BJ (cell line): ENCODE results near the gene SFT2D1. TPM values are rescaled to one million over a fixed set of nuclear protein-coding genes. Genes with fewer than 3 reads are reported as not detected.

Source experiments
- CTCF ChIA-PET: fragments of 350-600 bp; formaldehyde crosslinking; extraction: SDS; loops from one replicate; lab custom pipeline; 2021; ENCODE audit warnings: antibody characterized with exemption, inconsistent platforms; lab: Yijun Ruan, JAX
- POLR2A ChIA-PET: fragments of 300-600 bp; sonication (Branson Sonifier 250); formaldehyde crosslinking; extraction: SDS; loops from one replicate; lab custom pipeline; 2021; ENCODE audit warnings: antibody characterized with exemption; lab: Charles Lee
- DNase-seq: peaks from one replicate; pipeline ENCODE4 v3.0.0-alpha.2; 2011; ENCODE audit warnings: low read depth
- H3K27me3 ChIP-seq: 2 replicates; pipeline ENCODE4 v1.6.0; 2011; ENCODE audit warnings: low read length; ENCODE audit not compliant: control insufficient read depth, insufficient read depth
- H3K36me3 ChIP-seq: 2 replicates; pipeline ENCODE4 v1.5.1; 2011; ENCODE audit warnings: low read length; ENCODE audit not compliant: control insufficient read depth, insufficient read depth
- H3K4me3 ChIP-seq: 2 replicates; pipeline ENCODE4 v1.5.1; 2011; ENCODE audit warnings: low read depth, mild to moderate bottlenecking, control low read depth, low read length
- polyA plus RNA-seq: library from polyadenylated mRNA; depleted of rRNA; stranded (reverse); fragments of >200 nt; gene quantifications from 2 replicates; pipeline ENCODE4 v1.2.3, GENCODE V29; 2011
- TF ChIP-seq, protein P1 (sequence below): IDR thresholded peaks from 2 replicates; pipeline ENCODE4 v1.5.1; 2011; ENCODE audit warnings: low read depth, mild to moderate bottlenecking, control low read depth, inconsistent platforms, low read length, moderate library complexity; ENCODE audit not compliant: insufficient read depth

Gene SFT2D1
- polyA plus RNA-seq, 1 experiment, result 24.9 TPM

DNA sequence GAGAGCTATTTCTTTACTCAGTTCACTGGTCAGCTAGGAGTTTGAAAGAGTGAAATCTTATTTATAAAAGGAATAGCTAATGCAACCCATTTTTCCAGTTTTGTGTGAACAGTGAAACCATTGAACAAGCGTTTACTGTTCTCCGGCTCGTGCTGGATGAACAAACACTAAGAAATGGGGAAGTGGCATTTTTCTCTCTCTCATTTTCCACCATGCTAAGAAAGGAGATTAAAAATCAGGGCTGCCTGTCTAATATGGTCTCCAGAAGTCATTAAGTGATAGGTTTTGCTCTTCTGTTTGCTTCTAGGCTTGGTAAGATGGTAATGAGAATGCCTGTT is 774 bp upstream of the SFT2D1 start:
- Histone ChIP-seq H3K4me3 (peak overlapping the region; percentile 92), H3K27me3 (no peaks in the 10 kb centered on the region), H3K36me3 (0 out of 2 replicates have a peak, but pooled peaks cover 1% of the 10 kb centered on the region)
- DNase-seq, result no peak
- ChIA-PET CTCF (interaction anchor here (1.3 kb wide), 1 partner anchor 38 kb away, joined by 5 read pairs; no protein-coding TSS in a partner anchor), POLR2A (no interaction called here)
- TF ChIP-seq, protein P1, sequence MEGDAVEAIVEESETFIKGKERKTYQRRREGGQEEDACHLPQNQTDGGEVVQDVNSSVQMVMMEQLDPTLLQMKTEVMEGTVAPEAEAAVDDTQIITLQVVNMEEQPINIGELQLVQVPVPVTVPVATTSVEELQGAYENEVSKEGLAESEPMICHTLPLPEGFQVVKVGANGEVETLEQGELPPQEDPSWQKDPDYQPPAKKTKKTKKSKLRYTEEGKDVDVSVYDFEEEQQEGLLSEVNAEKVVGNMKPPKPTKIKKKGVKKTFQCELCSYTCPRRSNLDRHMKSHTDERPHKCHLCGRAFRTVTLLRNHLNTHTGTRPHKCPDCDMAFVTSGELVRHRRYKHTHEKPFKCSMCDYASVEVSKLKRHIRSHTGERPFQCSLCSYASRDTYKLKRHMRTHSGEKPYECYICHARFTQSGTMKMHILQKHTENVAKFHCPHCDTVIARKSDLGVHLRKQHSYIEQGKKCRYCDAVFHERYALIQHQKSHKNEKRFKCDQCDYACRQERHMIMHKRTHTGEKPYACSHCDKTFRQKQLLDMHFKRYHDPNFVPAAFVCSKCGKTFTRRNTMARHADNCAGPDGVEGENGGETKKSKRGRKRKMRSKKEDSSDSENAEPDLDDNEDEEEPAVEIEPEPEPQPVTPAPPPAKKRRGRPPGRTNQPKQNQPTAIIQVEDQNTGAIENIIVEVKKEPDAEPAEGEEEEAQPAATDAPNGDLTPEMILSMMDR, result no peak

DNA sequence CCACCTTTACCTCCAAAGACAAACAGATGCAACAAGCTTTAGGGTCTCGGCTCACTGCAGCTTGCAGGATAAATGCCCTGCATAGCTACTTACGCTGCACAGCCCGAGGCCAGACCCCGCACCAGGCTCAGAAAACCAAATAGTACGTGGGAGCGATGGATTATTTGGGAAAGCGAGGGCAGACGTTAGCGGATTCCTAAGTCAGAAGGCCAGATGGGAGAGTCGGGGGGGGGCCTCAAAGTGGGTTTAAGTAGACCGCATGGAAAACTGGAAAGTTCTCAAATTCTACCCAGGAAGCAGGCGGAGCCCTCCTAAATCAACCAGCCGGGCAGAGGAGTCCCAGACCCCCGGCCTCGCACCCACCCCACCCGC is 382 bp downstream of the SFT2D1 start:
- H3K36me3 ChIP-seq, result peaks cover 4% of the 10 kb centered on the region
- CTCF ChIA-PET, result interaction anchor here (0.7 kb wide), 1 partner anchor 8 kb away, joined by 3 read pairs; no protein-coding TSS in a partner anchor
- peak overlapping the region; percentile 92 for H3K4me3 ChIP-seq
- H3K27me3 ChIP-seq, result no peaks in the 10 kb centered on the region
- POLR2A ChIA-PET, result no interaction called here
- DNase-seq, result no peak
- TF ChIP-seq, protein P1, result no peak

GRCh38 chr6:166341464-166341863 is 881 bp downstream of the SFT2D1 start:
- H3K4me3 ChIP-seq, result peak overlapping the region; percentile 92
- CTCF ChIA-PET, result no interaction called here
- POLR2A ChIA-PET, result no interaction called here
- no peak for DNase-seq
- no peaks in the 10 kb centered on the region for H3K27me3 ChIP-seq
- TF ChIP-seq, protein P1, result no peak
- peaks cover 6% of the 10 kb centered on the region for H3K36me3 ChIP-seq

DNA sequence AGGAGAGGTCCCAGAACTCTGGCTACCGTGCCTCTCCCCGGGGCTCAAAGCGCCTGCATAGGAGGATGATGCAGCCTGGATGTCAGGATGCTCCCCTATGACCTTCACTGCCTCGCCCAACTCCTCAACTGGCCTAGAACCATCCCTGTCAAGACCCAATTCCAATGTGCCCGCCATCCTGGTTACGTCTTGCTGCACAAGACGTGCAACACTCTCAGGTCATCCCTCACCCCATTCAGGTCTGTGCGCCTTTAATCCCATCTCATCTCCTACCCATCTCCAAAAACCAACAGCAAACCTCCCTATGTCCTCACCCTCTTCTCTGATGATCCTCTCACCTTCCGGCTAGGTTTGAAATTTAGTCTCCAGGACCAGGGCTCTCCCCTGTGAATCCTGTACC is 3.5 kb downstream of the SFT2D1 start:
- Histone ChIP-seq H3K4me3 (no peak overlapping the region), H3K27me3 (no peaks in the 10 kb centered on the region), H3K36me3 (peaks cover 8% of the 10 kb centered on the region)
- ChIA-PET CTCF (no interaction called here), POLR2A (no interaction called here)
- no peak for DNase-seq
- TF ChIP-seq, protein P1, result no peak

GRCh38 chr6:166336847-166337246 is 5.5 kb downstream of the SFT2D1 start:
- Histone ChIP-seq H3K27me3 (no peaks in the 10 kb centered on the region), H3K4me3 (no peak overlapping the region), H3K36me3 (peaks cover 8% of the 10 kb centered on the region)
- ChIA-PET CTCF (interaction anchor here (0.8 to 1.7 kb wide), 2 partner anchors 10 to 24 kb away, joined by 3 read pairs; no protein-coding TSS in a partner anchor), POLR2A (no interaction called here)
- DNase-seq, result no peak
- TF ChIP-seq, protein P1, result no peak
